Inferior parietal cortex (tissue), 1 donor: ENCODE results near the gene CCDC88C.
A peak's percentile ranks its signal among the peaks of the same experiment; 100 is the strongest.

Experiments
- DNase-seq: peaks from one replicate; pipeline ENCODE4 v3.0.0-alpha.2; 2016; ENCODE audit errors: extremely low spot score

CCDC88C gene

DNA sequence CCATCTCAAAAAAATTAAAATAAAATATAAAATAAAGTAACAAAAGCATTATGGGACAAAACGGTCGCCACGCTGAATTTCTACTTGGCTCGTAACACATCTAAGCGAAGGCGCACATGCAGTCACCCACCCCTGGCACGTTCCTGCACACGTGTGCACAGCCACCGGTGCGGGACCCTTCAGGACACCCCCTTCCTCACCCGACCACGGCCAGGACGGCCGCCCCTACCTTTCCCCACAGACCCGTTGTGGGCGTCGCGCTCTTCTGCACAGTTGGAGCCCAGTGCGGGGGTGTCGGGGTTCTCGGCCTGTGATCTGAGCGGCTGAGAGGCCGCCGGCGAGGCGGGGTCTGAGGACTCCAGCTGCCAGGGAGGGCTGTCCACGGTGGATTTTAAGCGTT, 128.7 kb downstream of the CCDC88C start:
- no peak for DNase-seq

DNA sequence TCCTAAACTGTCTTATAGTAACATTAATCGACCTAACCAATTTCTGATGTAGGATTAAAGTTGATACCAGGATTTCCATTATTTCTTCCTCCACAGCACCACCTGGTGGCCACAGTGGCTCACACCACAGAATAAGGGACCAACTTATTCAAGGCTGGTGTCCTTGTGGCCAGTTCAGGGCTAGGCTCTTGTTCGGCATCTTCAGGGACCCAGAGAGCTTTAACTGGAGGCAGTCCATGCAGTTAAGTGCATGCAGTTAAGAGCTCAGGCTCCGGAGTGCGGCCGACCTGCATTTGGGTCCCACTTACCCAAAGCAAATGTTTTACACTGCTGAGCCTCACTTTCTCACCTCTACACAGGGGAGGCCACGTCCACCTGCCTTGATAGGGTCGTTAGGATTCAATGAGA, 131.1 kb downstream of the CCDC88C start:
- peak; percentile 95 for DNase-seq

DNA sequence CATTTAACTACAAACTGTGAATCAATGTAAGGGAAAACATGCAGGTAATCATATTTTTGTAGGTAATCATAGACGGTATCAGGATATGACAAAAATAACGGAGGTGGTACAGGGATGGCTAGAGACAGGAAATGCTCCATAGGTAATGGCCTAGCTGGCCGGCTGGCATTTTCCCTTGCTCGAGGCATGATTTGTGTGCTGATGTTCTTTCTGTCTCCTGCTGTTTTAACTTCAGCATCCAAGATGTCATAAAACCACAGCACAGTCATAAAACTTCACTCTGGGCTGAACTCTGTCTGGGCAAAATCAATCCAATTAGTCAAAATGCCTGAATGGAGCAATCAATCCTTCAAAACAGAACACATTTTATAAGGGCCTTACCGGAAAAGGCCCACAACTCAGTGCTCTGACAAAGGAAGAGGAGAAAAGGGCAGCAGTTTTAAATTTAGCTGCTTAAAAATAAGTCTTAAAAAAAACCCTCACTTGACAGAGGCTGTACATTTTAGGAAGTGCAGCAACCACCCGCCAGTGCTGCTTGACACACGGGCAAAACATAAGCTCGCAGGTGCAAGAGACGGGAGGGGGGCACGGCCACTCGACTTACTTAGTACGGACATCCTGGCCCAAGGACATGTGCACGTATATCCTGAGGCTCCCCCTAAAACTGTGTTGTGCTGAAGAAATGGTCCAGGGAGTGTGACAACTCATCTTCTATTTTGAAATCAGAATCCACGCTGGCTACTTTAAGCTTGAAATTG, 132.7 kb downstream of the CCDC88C start:
- no peak for DNase-seq

DNA sequence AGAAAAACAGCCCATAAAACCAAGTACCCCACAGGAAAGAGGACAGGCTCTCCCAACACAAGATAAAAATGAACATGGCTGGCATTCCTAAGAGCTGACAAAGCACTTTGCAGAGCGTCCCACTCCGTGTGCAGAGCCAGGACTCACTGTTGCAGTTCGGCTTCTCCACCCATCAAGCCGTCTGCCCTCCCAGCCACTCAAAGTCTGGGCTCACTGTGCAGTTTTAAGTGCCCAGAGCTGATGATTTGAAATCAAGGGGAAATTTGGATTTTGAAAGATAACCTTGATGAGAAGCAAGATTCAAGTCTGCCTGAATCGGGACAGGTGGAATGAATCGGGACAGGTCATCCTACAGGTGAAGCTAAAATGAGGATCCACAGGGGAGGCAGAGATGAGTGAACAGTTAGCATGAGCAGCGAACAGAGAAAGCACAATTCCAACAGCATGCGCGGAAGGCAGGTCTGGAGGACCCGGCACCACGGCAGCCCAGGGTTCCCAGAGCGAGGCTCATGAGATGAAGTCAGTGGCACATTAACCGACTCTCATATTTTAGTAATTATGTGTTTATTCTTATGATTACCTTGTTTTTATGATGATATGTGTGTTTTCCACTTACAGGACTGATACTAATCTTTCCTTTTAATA, 133.4 kb downstream of the CCDC88C start:
- no peak for DNase-seq

- DNase-seq: no peak
Observed at GRCh38 chr14:91283666-91284065, 134.0 kb downstream of the CCDC88C start.

- no peak for DNase-seq
Observed at GRCh38 chr14:91282954-91283645, 134.5 kb downstream of the CCDC88C start.

DNA sequence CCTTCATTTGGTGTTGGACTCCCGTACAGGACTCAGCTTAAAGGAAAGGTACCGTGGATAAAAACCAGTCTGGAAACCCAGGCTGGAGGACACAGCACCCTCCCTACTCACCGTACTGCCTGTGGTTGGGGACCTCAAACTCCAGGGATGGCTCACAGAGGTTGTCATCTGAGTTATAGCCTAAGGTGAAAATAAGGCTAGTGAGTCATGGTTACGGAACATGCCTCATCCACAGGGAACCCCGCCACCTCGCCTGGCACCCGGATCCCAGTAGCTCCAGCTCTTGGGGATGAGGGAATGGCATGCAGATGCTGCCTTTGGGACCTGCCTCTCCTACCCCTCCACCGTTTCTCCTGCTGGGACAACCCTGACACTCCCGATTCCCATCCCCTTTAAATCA, 136.3 kb downstream of the CCDC88C start:
- no peak for DNase-seq

DNA sequence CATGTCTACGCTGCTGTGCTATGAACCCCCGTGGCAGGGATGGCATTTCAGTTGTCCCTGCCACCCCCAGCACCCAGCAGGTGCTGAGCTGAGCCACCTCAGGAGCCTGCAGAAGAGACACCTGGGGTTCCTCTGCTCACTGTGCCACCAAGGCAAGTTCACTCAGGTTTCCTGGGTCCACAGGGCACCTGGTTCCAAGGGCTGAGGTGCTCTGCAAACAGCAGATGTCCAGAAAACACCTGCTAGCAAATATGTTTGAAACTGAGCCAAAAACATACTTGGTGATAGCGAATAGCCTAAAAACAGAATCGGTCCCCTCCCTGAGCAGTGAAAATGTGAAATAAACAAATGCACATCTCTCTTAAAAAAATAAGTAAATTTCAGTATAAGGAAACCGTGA, 137.5 kb downstream of the CCDC88C start:
- DNase-seq: no peak

GRCh38 chr14:91279354-91279753, 138.3 kb downstream of the CCDC88C start:
- DNase-seq: no peak

GRCh38 chr14:91278383-91278715, 139.3 kb downstream of the CCDC88C start:
- DNase-seq: no peak

DNA sequence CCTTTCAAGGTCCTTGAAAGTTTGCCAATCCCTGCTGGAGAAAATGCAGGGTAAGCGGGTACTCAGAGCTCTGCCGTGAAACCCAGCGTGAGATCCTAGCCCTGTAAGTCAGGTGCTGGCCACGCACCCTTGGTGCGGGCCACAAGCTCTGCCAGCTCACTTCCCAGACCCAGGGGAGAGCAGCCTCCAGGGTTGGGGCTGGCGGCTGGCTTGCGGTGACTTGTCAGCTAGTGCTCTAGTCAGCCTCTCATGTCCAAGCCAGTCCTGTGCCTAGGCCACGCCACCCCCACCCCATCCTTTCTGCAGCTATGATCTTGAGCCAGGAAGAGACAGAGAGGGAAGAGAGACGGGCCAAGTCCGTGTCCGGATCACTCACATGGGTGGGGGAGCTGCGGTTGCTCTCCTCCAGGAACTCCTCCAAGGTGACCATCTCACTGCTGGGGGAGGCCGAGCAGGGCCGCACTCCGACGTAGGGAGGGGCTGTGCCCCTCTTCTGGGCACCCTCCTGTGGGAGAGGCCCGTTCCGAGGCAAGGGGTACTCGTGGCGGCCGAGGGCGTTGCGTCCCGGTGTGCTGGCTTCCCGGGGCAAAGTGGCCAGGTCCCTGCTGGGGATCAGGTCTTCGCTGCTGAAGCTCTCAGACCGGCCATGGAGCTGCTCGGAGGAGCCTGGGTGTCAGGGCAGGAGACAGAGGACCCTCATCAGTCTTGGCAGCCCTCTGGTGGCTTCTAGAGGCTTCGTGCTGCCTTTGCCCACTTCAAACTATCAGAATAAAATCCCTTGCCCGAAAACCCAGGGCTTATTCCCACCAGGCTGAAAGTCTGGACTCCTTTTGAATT, 139.9 kb downstream of the CCDC88C start:
- DNase-seq: no peak

GRCh38 chr14:91274796-91275195, 142.8 kb downstream of the CCDC88C start:
- DNase-seq: no peak

DNA sequence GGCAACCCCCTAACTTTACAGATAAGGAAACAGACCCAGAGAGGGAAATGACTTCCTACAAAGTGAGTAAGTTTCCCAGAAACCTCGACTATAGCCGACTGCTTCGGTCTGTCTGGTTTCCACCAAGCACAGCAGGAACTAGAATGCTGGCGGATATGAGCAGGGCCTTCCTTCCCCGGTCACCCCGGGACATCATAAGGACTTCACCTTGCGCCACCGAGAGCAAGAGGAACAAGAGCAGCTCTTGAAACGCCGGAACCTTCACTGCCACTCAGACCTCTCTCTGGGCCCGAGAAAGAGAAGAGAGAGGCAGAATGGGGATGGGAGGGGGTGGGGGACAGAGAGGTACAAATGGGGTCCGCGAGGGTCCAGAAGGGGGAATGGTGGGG, 143.7 kb downstream of the CCDC88C start:
- no peak for DNase-seq

DNA sequence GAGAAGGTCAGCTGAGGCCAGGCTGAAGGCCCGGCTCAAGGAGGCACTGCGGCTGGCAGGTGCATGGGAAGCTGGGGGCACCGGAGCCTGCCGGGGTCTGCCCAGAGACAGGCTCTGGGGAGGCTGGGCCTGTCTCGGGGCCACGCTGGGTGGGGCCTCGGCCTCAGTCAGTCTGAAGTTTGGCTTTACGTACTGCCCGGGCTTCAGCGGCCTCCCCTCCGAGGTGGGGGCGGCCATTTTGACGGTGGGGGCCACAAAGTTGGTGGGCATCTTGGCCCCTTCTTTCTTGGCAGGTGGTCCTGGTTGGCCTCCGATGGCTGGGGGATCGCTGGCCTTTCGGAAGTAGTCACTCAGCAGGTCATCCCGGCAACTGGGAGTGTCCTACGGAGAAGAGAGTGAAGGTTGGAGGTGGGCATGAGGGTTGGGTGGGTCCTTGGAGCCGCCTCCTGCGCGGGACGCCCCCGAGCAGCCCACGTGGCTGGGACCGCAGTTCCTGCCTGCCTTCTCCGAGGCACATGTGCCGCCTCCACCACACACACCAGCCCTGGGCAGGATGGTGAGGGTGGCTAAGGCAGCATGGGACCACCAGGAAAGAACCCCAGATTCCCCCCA, 144.2 kb downstream of the CCDC88C start:
- no peak for DNase-seq

DNA sequence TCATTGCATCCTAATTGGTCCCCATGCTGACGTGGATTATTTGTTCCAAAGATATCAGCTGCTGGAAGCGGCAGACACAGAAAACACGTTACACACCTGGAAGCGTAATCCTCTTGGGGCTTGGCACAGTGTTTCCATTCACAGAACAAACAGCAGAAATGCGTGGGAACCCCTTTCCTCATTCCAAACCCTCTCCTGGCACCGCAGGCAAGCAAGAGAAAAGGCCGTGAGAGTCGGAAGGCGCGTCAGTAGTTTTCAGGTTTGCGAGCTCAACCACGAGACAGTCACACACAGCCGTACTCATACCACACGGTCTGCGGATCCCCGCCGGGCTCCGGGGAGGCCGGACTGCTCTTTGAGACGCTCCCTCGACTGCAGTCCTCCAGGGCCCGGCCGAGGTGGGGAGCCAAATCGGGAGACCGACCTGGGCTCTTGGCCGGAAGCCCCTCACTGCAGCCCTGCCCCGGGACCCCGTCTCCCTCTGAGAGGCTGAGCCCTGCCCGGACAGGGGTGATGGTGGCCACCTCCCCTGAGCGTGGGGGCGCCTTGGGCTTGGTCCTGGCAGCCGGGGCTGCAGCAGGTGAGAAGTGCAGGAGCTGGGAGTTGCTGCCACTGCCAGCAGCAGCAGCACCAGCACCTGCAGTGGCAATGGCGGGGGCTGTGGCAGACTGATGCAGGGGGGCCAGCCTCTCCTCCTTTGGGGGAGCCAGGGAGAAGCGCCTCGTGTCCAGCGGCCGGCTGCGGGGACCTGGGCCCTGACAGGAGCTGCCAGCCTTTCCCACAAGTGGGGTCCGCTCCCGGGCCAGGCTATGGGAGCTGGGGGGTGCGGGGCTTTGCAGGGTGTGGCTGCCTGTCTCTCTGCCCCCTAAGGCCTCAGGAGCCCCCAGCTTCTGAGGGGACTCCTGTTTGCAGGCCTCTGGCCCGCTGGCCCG, 145.0 kb downstream of the CCDC88C start:
- no peak for DNase-seq

- no peak for DNase-seq
Observed at GRCh38 chr14:91271639-91272038, 146.0 kb downstream of the CCDC88C start.

DNA sequence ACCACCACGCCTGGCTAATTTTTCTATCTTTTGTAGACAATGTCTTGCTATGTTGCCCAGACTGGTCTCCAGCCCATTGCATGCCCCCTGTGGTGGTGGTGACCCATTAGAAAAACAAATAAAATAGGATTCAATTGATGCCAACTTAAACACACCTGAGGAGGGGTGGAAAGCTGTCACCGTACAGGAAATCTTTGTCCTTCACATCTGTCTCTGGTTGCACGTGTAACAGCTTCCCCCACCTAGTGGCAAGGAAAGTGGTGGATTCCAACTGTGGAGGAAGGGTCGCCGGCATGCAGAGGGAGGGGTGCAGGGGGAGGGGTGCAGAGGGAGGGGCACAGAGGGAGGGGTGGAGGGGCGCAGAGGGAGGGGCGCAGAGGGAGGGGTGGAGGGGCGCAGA, 147.0 kb downstream of the CCDC88C start:
- DNase-seq: no peak

DNA sequence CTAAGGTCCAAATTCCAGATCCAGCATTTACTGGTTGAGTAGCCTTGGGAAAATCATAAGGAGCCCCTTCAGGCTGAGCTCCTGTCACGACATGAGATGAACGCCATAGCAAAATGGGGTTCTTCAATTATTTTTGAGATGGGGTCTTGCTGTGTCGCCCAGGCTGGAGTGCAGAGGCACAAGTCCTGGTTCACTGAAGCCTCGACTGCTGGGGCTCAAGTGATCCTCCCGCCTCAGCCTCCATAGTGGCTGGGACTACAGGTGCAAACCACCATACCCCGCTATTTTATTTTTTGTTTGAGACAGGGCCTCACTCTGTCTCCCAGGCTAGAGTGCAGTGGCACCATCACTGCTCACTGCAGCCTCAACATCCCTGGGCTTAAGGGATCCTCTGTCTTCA, 147.4 kb downstream of the CCDC88C start:
- DNase-seq: no peak

DNA sequence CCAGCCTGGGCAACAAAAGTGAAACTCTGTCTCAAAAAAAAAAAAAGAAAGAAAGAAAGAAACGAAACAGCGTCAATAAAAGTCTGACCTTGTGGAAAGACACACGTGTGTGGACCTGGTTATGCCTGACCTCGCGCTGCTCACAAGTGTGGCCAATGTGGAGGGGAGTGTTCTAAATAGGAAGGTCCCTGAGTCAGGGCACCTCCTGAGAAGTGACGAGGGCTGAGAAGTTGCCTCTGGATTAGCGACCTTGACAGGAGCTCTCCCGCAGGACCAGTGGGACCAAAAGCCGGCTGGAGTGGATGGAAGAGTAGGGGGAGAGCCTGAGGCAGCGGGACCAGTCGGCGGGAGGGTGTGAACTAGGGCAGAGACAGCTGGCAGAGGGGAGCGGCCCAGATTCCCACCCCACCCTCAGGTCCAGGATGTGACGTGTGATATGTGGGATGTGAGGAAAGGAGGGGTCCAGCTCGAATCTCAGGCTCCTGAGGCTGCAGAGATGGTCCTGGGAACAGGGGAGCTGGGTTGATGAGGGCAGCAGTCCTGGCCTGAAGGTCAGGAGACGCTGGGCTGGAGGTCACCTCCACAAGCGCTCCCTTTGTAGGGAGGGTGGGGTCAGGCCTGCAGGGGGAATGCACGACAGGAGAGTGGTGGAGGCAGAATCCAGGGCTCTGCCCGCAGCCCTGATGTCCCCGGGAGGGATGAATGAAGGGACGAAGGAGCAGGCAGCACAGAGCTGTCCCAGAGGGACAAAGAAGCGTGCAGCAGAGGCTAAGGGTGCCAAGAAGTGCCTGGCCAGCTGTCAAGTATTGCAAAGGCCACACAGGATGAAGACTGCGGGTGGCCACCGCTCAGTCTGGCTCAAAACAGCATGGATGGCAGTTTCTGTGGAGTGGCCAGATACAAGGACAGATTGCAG, 148.3 kb downstream of the CCDC88C start:
- no peak for DNase-seq
